Measurements from ENCODE around the gene LYST. TPM values are rescaled to one million over a fixed set of nuclear protein-coding genes. Genes with fewer than 3 reads are reported as not detected.
"Not testable (repeated sequence)": the region's sequence is repeated elsewhere in the genome, so short reads cannot be mapped to it uniquely, and the experiment has no call there.

LYST gene
- polyA plus RNA-seq, 1 of the 3 experiments (the other 2 are of a cell fraction): 3.9 TPM

GRCh38 chr1:235906436-235906835, 39.7 kb upstream of the LYST start:
- no peaks in the 10 kb centered on the region for H3K36me3 ChIP-seq (replicated peaks in 1 of 2; ENCODE audit: control insufficient read depth in 1 of 2, insufficient read depth in 2 of 2, low read length in 1 of 2)

DNA sequence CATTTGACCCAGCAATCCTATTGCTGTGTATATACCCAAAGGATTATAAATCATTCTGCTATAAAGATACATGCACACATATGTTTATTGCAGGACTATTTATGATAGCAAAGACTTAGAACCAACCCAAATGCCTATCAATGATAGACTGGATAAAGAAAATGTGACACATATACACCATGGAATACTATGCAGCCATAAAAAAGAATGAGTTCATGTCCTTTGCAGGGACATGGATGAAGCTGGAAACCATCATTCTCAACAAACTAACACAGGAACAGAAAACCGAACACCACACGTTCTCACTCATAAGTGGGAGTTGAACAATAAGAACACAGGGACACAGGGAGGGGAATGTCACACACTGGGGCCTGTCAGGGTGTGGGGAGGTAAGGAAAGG, 37.1 kb upstream of the LYST start:
- H3K4me3 ChIP-seq (ENCODE audit: low read depth in 2 of 2, low read length in 1 of 2); H3K9me3 ChIP-seq; H3K4me2 ChIP-seq; H3K27me3 ChIP-seq (ENCODE audit: insufficient read depth); CTCF ChIA-PET; H3K36me3 ChIP-seq (replicated peaks in 1 of 2; ENCODE audit: control insufficient read depth in 1 of 2, insufficient read depth in 2 of 2, low read length in 1 of 2); H2AFZ ChIP-seq (ENCODE audit: low read depth); H3K79me2 ChIP-seq (ENCODE audit: insufficient read depth); DNase-seq; H3F3A ChIP-seq (replicated peaks; ENCODE audit: insufficient read depth); H3K9me2 ChIP-seq; H4K20me1 ChIP-seq (ENCODE audit: insufficient read depth); H3K9ac ChIP-seq; POLR2A ChIA-PET: not testable (repeated sequence)
- peak overlapping the region in 1 of 2 experiments; percentile 51; a peak in 3 of 4 replicates for H3K27ac ChIP-seq (ENCODE audit: low read depth in 2 of 2, low read length in 1 of 2)
- 94% methylated on average over 2 of the region's 2 CpGs for WGBS (ENCODE audit: low lambda C conversion rate)
- H3K4me1 ChIP-seq (ENCODE audit: control insufficient read depth in 1 of 2, insufficient read depth in 2 of 2, low read depth in 1 of 2, low read length in 1 of 2): peaks cover 0 to 15% of the 10 kb centered on the region in 2 experiments; a peak in 3 of 4 replicates

More at GRCh38 chr1:235906436-235906835, 39.7 kb upstream of the LYST start:
- Histone ChIP-seq H3K79me2 (ENCODE audit: insufficient read depth) (no peaks in the 10 kb centered on the region), H3K27ac (ENCODE audit: low read depth in 2 of 2, low read length in 1 of 2) (no peak overlapping the region), H3K4me1 (ENCODE audit: control insufficient read depth in 1 of 2, insufficient read depth in 2 of 2, low read depth in 1 of 2, low read length in 1 of 2) (peaks cover 10 to 31% of the 10 kb centered on the region in 2 experiments), H3K27me3 (ENCODE audit: insufficient read depth) (no peaks in the 10 kb centered on the region), H2AFZ (ENCODE audit: low read depth) (no peak overlapping the region), H3K9ac (no peak overlapping the region), H3K4me2 (no peak overlapping the region), H3K9me2 (no peaks in the 10 kb centered on the region), H3F3A (replicated peaks; ENCODE audit: insufficient read depth) (peaks cover 31% of the 10 kb centered on the region), H4K20me1 (ENCODE audit: insufficient read depth) (no peaks in the 10 kb centered on the region), H3K4me3 (ENCODE audit: low read depth in 2 of 2, low read length in 1 of 2) (no peak overlapping the region), H3K9me3 (no peaks in the 10 kb centered on the region)
- ChIA-PET POLR2A (no interaction called here), CTCF (interaction anchor here (1.8 kb wide), 1 partner anchor 65 kb away, joined by 6 read pairs; no protein-coding TSS in a partner anchor)
- DNase-seq: no peak
- TF ChIP-seq IRF3 (IDR thresholded peaks at IDR 0.05; ENCODE audit: low read depth, low read length) (no peak), FOSL2 (IDR thresholded peaks at IDR 0.05; ENCODE audit: borderline replicate concordance, low read depth) (no peak), MEF2A (IDR thresholded peaks at IDR 0.05; ENCODE audit: borderline replicate concordance, low read depth) (no peak), SMC3 (IDR thresholded peaks at IDR 0.05; ENCODE audit: low read depth, low read length) (no peak), RFX5 (IDR thresholded peaks at IDR 0.05; ENCODE audit: low read length) (no peak), NRF1 (IDR thresholded peaks at IDR 0.05; ENCODE audit: low read depth, low read length) (no peak), RAD21 (IDR thresholded peaks at IDR 0.05; ENCODE audit: low read length) (no peak), RXRA (IDR thresholded peaks at IDR 0.05; ENCODE audit: borderline replicate concordance, low read depth) (no peak)
- TF ChIP-seq, protein P1, sequence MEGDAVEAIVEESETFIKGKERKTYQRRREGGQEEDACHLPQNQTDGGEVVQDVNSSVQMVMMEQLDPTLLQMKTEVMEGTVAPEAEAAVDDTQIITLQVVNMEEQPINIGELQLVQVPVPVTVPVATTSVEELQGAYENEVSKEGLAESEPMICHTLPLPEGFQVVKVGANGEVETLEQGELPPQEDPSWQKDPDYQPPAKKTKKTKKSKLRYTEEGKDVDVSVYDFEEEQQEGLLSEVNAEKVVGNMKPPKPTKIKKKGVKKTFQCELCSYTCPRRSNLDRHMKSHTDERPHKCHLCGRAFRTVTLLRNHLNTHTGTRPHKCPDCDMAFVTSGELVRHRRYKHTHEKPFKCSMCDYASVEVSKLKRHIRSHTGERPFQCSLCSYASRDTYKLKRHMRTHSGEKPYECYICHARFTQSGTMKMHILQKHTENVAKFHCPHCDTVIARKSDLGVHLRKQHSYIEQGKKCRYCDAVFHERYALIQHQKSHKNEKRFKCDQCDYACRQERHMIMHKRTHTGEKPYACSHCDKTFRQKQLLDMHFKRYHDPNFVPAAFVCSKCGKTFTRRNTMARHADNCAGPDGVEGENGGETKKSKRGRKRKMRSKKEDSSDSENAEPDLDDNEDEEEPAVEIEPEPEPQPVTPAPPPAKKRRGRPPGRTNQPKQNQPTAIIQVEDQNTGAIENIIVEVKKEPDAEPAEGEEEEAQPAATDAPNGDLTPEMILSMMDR (IDR thresholded peaks at IDR 0.05): no peak
- TF ChIP-seq, protein P2, sequence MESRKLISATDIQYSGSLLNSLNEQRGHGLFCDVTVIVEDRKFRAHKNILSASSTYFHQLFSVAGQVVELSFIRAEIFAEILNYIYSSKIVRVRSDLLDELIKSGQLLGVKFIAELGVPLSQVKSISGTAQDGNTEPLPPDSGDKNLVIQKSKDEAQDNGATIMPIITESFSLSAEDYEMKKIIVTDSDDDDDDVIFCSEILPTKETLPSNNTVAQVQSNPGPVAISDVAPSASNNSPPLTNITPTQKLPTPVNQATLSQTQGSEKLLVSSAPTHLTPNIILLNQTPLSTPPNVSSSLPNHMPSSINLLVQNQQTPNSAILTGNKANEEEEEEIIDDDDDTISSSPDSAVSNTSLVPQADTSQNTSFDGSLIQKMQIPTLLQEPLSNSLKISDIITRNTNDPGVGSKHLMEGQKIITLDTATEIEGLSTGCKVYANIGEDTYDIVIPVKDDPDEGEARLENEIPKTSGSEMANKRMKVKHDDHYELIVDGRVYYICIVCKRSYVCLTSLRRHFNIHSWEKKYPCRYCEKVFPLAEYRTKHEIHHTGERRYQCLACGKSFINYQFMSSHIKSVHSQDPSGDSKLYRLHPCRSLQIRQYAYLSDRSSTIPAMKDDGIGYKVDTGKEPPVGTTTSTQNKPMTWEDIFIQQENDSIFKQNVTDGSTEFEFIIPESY (IDR thresholded peaks at IDR 0.05; ENCODE audit: borderline replicate concordance, low read depth): no peak
- TF ChIP-seq, protein P3, sequence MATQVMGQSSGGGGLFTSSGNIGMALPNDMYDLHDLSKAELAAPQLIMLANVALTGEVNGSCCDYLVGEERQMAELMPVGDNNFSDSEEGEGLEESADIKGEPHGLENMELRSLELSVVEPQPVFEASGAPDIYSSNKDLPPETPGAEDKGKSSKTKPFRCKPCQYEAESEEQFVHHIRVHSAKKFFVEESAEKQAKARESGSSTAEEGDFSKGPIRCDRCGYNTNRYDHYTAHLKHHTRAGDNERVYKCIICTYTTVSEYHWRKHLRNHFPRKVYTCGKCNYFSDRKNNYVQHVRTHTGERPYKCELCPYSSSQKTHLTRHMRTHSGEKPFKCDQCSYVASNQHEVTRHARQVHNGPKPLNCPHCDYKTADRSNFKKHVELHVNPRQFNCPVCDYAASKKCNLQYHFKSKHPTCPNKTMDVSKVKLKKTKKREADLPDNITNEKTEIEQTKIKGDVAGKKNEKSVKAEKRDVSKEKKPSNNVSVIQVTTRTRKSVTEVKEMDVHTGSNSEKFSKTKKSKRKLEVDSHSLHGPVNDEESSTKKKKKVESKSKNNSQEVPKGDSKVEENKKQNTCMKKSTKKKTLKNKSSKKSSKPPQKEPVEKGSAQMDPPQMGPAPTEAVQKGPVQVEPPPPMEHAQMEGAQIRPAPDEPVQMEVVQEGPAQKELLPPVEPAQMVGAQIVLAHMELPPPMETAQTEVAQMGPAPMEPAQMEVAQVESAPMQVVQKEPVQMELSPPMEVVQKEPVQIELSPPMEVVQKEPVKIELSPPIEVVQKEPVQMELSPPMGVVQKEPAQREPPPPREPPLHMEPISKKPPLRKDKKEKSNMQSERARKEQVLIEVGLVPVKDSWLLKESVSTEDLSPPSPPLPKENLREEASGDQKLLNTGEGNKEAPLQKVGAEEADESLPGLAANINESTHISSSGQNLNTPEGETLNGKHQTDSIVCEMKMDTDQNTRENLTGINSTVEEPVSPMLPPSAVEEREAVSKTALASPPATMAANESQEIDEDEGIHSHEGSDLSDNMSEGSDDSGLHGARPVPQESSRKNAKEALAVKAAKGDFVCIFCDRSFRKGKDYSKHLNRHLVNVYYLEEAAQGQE (IDR thresholded peaks at IDR 0.05; ENCODE audit: low read depth, low read length): no peak
- 86% methylated on average over 5 of the region's 5 CpGs for WGBS (ENCODE audit: low lambda C conversion rate)
